Measurements from ENCODE around the gene C3orf62. TPM values are rescaled to one million over a fixed set of nuclear protein-coding genes. Genes with fewer than 3 reads are reported as not detected.

C3orf62 gene
- total and polyA plus RNA-seq, 9 donors = 1.3 to 11.1 (median 6.6) TPM

DNA sequence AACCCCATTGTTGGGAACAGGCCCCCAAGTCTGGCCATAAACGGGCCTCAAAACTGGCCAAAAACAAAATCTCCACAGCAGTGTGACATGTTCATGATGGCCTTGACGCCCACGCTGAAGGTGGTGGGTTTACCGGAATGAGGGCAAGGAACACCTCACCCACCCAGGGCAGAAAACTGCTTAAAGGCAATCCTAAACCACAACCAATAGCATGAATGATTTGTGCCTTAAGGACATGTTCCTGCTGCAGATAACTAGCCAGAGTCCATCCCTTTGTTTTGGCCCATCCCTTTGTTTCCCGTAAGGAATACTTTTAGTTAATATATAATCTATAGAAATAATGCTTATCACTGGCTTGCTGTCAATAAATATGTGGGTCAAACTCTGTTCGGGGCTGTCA lies 57.9 kb downstream of the C3orf62 start:
- H3K27me3 ChIP-seq = no peaks in the 10 kb centered on the region
- H3K27ac ChIP-seq = peak overlapping the region in 1 of 2 donors; percentile 84
- intact Hi-C loops (cut with DNase I) = no loop called here
- TF ChIP-seq CTCF (IDR thresholded peaks at IDR 0.05) = no peak
- no peak for TF ChIP-seq POLR2A (IDR thresholded peaks at IDR 0.05)
- no peak for TF ChIP-seq EP300 (IDR thresholded peaks at IDR 0.05)
- H3K36me3 ChIP-seq = no peaks in the 10 kb centered on the region
- H3K9me3 ChIP-seq = no peaks in the 10 kb centered on the region
- no peak overlapping the region for H3K4me3 ChIP-seq
- DNase-seq = no peak
- 82 to 89% (median 83%) methylated on average over 6 of the region's 6 CpGs for WGBS, 3 donors
- peaks cover 15% of the 10 kb centered on the region for H3K4me1 ChIP-seq (ENCODE audit: insufficient read depth)

Small RNAs within 50 kb of the gene (microRNA-seq; reads per million reads assigned to microRNA genes)
- 0 reads per million in 3 donors for gene MIR4271

Small RNAs within 50 kb of the gene (small RNA-seq; reads per million reads assigned to genes)
- gene AC121247.2 (not detected), gene MIR4271 (not detected), gene RF00019 (not detected)

Other genes with a start within 250 kb of the C3orf62 start
- gene IMPDH2, start 247.8 kb downstream of the C3orf62 start, total RNA-seq = 100 to 1,000 TPM; 264 to 523 (median 420) TPM
- 100 to 1,000 TPM; 295 to 381 TPM for gene IMPDH2, start 247.8 kb downstream of the C3orf62 start, polyA plus RNA-seq
- 100 to 1,000 TPM in 2 of 7 donors, 10 to 100 TPM in 5; 56.9 to 104 (median 90.4) TPM for gene QRICH1, start 183.2 kb downstream of the C3orf62 start, total RNA-seq
- 10 to 100 TPM; 46.2 to 78.9 TPM for gene QRICH1, start 183.2 kb downstream of the C3orf62 start, polyA plus RNA-seq
- gene QARS1, start 172.5 kb downstream of the C3orf62 start, total RNA-seq = 100 to 1,000 TPM; 165 to 271 (median 204) TPM
- gene QARS1, start 172.5 kb downstream of the C3orf62 start, polyA plus RNA-seq = 100 to 1,000 TPM; 191 to 293 TPM
- gene USP19, start 156.4 kb downstream of the C3orf62 start, total RNA-seq = 10 to 100 TPM; 38.3 to 71.4 (median 53.8) TPM
- 10 to 100 TPM; 21.7 to 33.3 TPM for gene USP19, start 156.4 kb downstream of the C3orf62 start, polyA plus RNA-seq
- 100 to 1,000 TPM; 457 to 681 (median 491) TPM for gene LAMB2, start 144.2 kb downstream of the C3orf62 start, total RNA-seq
- gene LAMB2, start 144.2 kb downstream of the C3orf62 start, polyA plus RNA-seq = 100 to 1,000 TPM; 408 to 528 TPM
- 10 to 100 TPM; 24.8 to 39.0 (median 32.7) TPM for gene CCDC71, start 110.9 kb downstream of the C3orf62 start, total RNA-seq
- 10 to 100 TPM in 1 of 2 donors, 1 to 10 TPM in 1; 6.9 to 30.9 TPM for gene CCDC71, start 110.9 kb downstream of the C3orf62 start, polyA plus RNA-seq
- gene KLHDC8B, start 105.6 kb downstream of the C3orf62 start, total RNA-seq = 100 to 1,000 TPM in 5 of 7 donors, 10 to 100 TPM in 2; 67.1 to 244 (median 131) TPM
- 100 to 1,000 TPM in 1 of 2 donors, 10 to 100 TPM in 1; 84.6 to 109 TPM for gene KLHDC8B, start 105.6 kb downstream of the C3orf62 start, polyA plus RNA-seq
- gene USP4, start 62.8 kb upstream of the C3orf62 start, total RNA-seq = 10 to 100 TPM; 12.5 to 71.7 (median 52.5) TPM
- 10 to 100 TPM; 27.2 to 76.5 TPM for gene USP4, start 62.8 kb upstream of the C3orf62 start, polyA plus RNA-seq
- gene GPX1, start 81.1 kb upstream of the C3orf62 start, total RNA-seq = 100 to 1,000 TPM; 114 to 207 (median 152) TPM
- gene GPX1, start 81.1 kb upstream of the C3orf62 start, polyA plus RNA-seq = 100 to 1,000 TPM in 1 of 2 donors, 10 to 100 TPM in 1; 28.1 to 192 TPM
- gene RHOA, start 134.7 kb upstream of the C3orf62 start, total RNA-seq = 100 to 1,000 TPM; 293 to 563 (median 439) TPM
- 100 to 1,000 TPM; 297 to 878 TPM for gene RHOA, start 134.7 kb upstream of the C3orf62 start, polyA plus RNA-seq
- gene TCTA, start 135.2 kb upstream of the C3orf62 start, total RNA-seq = 10 to 100 TPM; 22.4 to 46.6 (median 28.3) TPM
- gene TCTA, start 135.2 kb upstream of the C3orf62 start, polyA plus RNA-seq = 10 to 100 TPM; 31.2 to 63.0 TPM
- 10 to 100 TPM in 3 of 7 donors, 1 to 10 TPM in 4; 6.4 to 15.0 (median 9.9) TPM for gene AMT, start 145.2 kb upstream of the C3orf62 start, total RNA-seq
- 10 to 100 TPM; 12.1 to 23.7 TPM for gene AMT, start 145.2 kb upstream of the C3orf62 start, polyA plus RNA-seq
- 10 to 100 TPM in 5 of 7 donors, 1 to 10 TPM in 2; 4.8 to 23.0 (median 17.2) TPM for gene NICN1, start 152.1 kb upstream of the C3orf62 start, total RNA-seq
- gene NICN1, start 152.1 kb upstream of the C3orf62 start, polyA plus RNA-seq = 10 to 100 TPM; 11.9 to 16.7 TPM
- gene DAG1, start 193.0 kb upstream of the C3orf62 start, total RNA-seq = 10 to 100 TPM; 22.1 to 90.7 (median 61.8) TPM
- gene DAG1, start 193.0 kb upstream of the C3orf62 start, polyA plus RNA-seq = 10 to 100 TPM; 35.5 to 43.1 TPM

All from ovary (tissue), 9 donors.